ENCODE data around the gene FBXL17. TPM values are rescaled to one million over a fixed set of nuclear protein-coding genes. Genes with fewer than 3 reads are reported as not detected.

Gene FBXL17
- total RNA-seq, 1 donor from 2014 or later, result 49.4 TPM

- DNase-seq, result no peak
- Histone ChIP-seq H3K36me3 (no peaks in the 10 kb centered on the region), H3K27me3 (ENCODE audit: low read depth) (no peaks in the 10 kb centered on the region), H3K27ac (replicated peaks) (no peak overlapping the region), H3K4me1 (no peaks in the 10 kb centered on the region), H3K9me3 (replicated peaks) (peaks cover 11% of the 10 kb centered on the region), H3K4me3 (no peak overlapping the region)
- no peak for TF ChIP-seq CTCF (IDR thresholded peaks at IDR 0.05; ENCODE audit: borderline replicate concordance)
- intact Hi-C loops (cut with micrococcal nuclease), result no loop called here
Observed at GRCh38 chr5:107900721-107901120, 481.2 kb downstream of the FBXL17 start.

GRCh38 chr5:107894361-107894760 is 487.5 kb downstream of the FBXL17 start:
- intact Hi-C loops (cut with micrococcal nuclease), result no loop called here
- no peak for TF ChIP-seq CTCF (IDR thresholded peaks at IDR 0.05; ENCODE audit: borderline replicate concordance)
- no peaks in the 10 kb centered on the region for H3K27me3 ChIP-seq (ENCODE audit: low read depth)

GRCh38 chr5:107893642-107894041 is 488.3 kb downstream of the FBXL17 start:
- Histone ChIP-seq H3K4me1 (peaks cover 13% of the 10 kb centered on the region), H3K9me3 (replicated peaks) (peaks cover 3% of the 10 kb centered on the region), H3K27me3 (ENCODE audit: low read depth) (no peaks in the 10 kb centered on the region), H3K27ac (replicated peaks) (no peak overlapping the region), H3K36me3 (no peaks in the 10 kb centered on the region), H3K4me3 (no peak overlapping the region)
- DNase-seq, result no peak
- no peak for TF ChIP-seq CTCF (IDR thresholded peaks at IDR 0.05; ENCODE audit: borderline replicate concordance)
- intact Hi-C loops (cut with micrococcal nuclease), result no loop called here

More at GRCh38 chr5:107894361-107894760, 487.5 kb downstream of the FBXL17 start:
- no peaks in the 10 kb centered on the region for H3K36me3 ChIP-seq
- no peak overlapping the region for H3K4me3 ChIP-seq
- H3K9me3 ChIP-seq (replicated peaks), result peaks cover 10% of the 10 kb centered on the region
- H3K27ac ChIP-seq (replicated peaks), result no peak overlapping the region
- H3K4me1 ChIP-seq, result peaks cover 13% of the 10 kb centered on the region
- no peak for DNase-seq

- intact Hi-C loops (cut with micrococcal nuclease), result no loop called here
- no peaks in the 10 kb centered on the region for H3K27me3 ChIP-seq (ENCODE audit: low read depth)
- TF ChIP-seq CTCF (IDR thresholded peaks at IDR 0.05; ENCODE audit: borderline replicate concordance), result no peak
- H3K36me3 ChIP-seq, result no peaks in the 10 kb centered on the region
- H3K27ac ChIP-seq (replicated peaks), result no peak overlapping the region
- no peaks in the 10 kb centered on the region for H3K9me3 ChIP-seq (replicated peaks)
- no peak for DNase-seq
- H3K4me3 ChIP-seq, result no peak overlapping the region
- peaks cover 21% of the 10 kb centered on the region for H3K4me1 ChIP-seq
Observed at GRCh38 chr5:107889387-107889786, 492.5 kb downstream of the FBXL17 start.

GRCh38 chr5:107888541-107888940 is 493.4 kb downstream of the FBXL17 start:
- Histone ChIP-seq H3K9me3 (replicated peaks) (no peaks in the 10 kb centered on the region), H3K4me3 (no peak overlapping the region), H3K27ac (replicated peaks) (no peak overlapping the region), H3K36me3 (no peaks in the 10 kb centered on the region), H3K27me3 (ENCODE audit: low read depth) (no peaks in the 10 kb centered on the region), H3K4me1 (peaks cover 14% of the 10 kb centered on the region)
- no peak for DNase-seq
- TF ChIP-seq CTCF (IDR thresholded peaks at IDR 0.05; ENCODE audit: borderline replicate concordance), result no peak
- intact Hi-C loops (cut with micrococcal nuclease), result no loop called here

Measured in left ventricle myocardium inferior (tissue), 1 donor.